ENCODE measurements around the gene LRRIQ1. TPM values are rescaled to one million over a fixed set of nuclear protein-coding genes. Genes with fewer than 3 reads are reported as not detected.

The LRRIQ1 gene
- total RNA-seq, 1 experiment from 2014 or later = 0.40 TPM

DNA sequence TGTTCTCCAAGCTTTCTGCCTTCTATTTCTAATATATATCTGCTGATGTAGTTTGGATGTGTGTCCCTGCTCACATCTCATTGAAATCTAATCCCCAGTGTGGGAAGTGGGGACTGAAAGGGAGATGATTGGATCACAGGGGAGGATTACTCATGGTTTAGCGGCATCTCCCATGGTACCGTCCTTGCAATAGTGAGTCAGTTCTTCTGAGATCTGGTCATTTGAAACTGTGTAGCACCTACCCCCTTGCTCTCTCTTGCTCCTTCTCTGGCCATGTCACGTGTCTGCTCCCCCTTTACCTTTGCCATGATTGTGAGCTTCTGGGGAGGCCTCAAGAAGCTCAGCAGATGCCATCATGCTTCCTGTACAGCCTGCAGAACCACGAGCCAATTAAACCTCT lies 217.7 kb downstream of the LRRIQ1 start:
- H3K36me3 ChIP-seq (ENCODE audit: low read depth, low read length) = no peaks in the 10 kb centered on the region
- H3K27ac ChIP-seq (ENCODE audit: low read length) = no peak overlapping the region
- TF ChIP-seq, protein P1, sequence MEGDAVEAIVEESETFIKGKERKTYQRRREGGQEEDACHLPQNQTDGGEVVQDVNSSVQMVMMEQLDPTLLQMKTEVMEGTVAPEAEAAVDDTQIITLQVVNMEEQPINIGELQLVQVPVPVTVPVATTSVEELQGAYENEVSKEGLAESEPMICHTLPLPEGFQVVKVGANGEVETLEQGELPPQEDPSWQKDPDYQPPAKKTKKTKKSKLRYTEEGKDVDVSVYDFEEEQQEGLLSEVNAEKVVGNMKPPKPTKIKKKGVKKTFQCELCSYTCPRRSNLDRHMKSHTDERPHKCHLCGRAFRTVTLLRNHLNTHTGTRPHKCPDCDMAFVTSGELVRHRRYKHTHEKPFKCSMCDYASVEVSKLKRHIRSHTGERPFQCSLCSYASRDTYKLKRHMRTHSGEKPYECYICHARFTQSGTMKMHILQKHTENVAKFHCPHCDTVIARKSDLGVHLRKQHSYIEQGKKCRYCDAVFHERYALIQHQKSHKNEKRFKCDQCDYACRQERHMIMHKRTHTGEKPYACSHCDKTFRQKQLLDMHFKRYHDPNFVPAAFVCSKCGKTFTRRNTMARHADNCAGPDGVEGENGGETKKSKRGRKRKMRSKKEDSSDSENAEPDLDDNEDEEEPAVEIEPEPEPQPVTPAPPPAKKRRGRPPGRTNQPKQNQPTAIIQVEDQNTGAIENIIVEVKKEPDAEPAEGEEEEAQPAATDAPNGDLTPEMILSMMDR (conservative IDR thresholded peaks at IDR 0.05; ENCODE audit: low read depth, low read length) = no peak
- TF ChIP-seq EZH2 (IDR thresholded peaks at IDR 0.05; ENCODE audit: low read length, unreplicated experiment) (no peak), EZH2phosphoT487 (IDR thresholded peaks at IDR 0.05; ENCODE audit: borderline replicate concordance, low read length) (no peak)
- CTCF ChIA-PET = no interaction called here
- H3K27me3 ChIP-seq (ENCODE audit: low read length) = no peaks in the 10 kb centered on the region
- intact Hi-C loops (cut with micrococcal nuclease) = no loop called here
- H3K4me2 ChIP-seq (ENCODE audit: low read length) = no peak overlapping the region
- no peaks in the 10 kb centered on the region for H4K20me1 ChIP-seq (ENCODE audit: low read length)
- H3K9me2 ChIP-seq (replicated peaks; ENCODE audit: low read length) = no peaks in the 10 kb centered on the region
- no peak overlapping the region for H3K9ac ChIP-seq (ENCODE audit: low read length)
- POLR2A ChIA-PET (ENCODE audit: unreplicated experiment) = no interaction called here
- no peaks in the 10 kb centered on the region for H3K79me2 ChIP-seq (ENCODE audit: low read length)
- H3F3A ChIP-seq (ENCODE audit: low read length, unreplicated experiment) = no peaks in the 10 kb centered on the region
- no peak overlapping the region for H3K4me3 ChIP-seq (ENCODE audit: low read length)
- no peaks in the 10 kb centered on the region for H3K4me1 ChIP-seq (ENCODE audit: insufficient read depth, low read length)
- H3K9me3 ChIP-seq (ENCODE audit: low read length) = no peaks in the 10 kb centered on the region
- no peak overlapping the region for H2AFZ ChIP-seq (ENCODE audit: low read length)
- DNase-seq = peak; percentile 13
- no TSS peak for BruUV-seq (replicated peaks)
- ATAC-seq = no peak

DNA sequence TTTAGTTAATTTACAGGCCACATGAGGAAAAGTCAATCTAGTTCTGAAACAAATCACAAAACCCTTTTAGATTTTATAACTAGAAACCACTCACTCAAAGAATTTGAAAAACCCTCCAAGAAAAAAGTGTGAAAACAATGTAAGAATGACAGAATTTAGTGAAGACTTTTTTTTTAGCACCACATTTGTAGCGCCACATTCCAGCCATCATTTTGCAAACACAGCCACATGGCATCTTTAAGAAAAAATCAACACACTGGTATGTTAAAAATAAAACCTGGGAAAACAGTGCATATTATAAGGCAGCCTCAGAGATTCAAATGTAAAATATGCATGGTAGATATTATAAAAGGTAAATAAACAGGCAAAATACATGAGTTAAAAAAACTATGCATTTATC lies 221.5 kb downstream of the LRRIQ1 start:
- H3K36me3 ChIP-seq (ENCODE audit: low read depth, low read length) = no peaks in the 10 kb centered on the region
- H3K79me2 ChIP-seq (ENCODE audit: low read length) = no peaks in the 10 kb centered on the region
- TF ChIP-seq, protein P1 (conservative IDR thresholded peaks at IDR 0.05; ENCODE audit: low read depth, low read length) = no peak
- no peak for TF ChIP-seq EZH2 (IDR thresholded peaks at IDR 0.05; ENCODE audit: low read length, unreplicated experiment)
- H3K9ac ChIP-seq (ENCODE audit: low read length) = no peak overlapping the region
- POLR2A ChIA-PET (ENCODE audit: unreplicated experiment) = no interaction called here
- no peak for DNase-seq
- no peaks in the 10 kb centered on the region for H3K27me3 ChIP-seq (ENCODE audit: low read length)
- no peak overlapping the region for H2AFZ ChIP-seq (ENCODE audit: low read length)
- no peaks in the 10 kb centered on the region for H3K4me1 ChIP-seq (ENCODE audit: insufficient read depth, low read length)
- BruUV-seq (replicated peaks) = no TSS peak
- no peaks in the 10 kb centered on the region for H3K9me2 ChIP-seq (replicated peaks; ENCODE audit: low read length)
- no peaks in the 10 kb centered on the region for H4K20me1 ChIP-seq (ENCODE audit: low read length)
- ATAC-seq = no peak
- intact Hi-C loops (cut with micrococcal nuclease) = no loop called here
- no peaks in the 10 kb centered on the region for H3K9me3 ChIP-seq (ENCODE audit: low read length)
- CTCF ChIA-PET = no interaction called here
- H3F3A ChIP-seq (ENCODE audit: low read length, unreplicated experiment) = no peaks in the 10 kb centered on the region
- H3K4me3 ChIP-seq (ENCODE audit: low read length) = no peak overlapping the region
- H3K4me2 ChIP-seq (ENCODE audit: low read length) = no peak overlapping the region
- no peak overlapping the region for H3K27ac ChIP-seq (ENCODE audit: low read length)

DNA sequence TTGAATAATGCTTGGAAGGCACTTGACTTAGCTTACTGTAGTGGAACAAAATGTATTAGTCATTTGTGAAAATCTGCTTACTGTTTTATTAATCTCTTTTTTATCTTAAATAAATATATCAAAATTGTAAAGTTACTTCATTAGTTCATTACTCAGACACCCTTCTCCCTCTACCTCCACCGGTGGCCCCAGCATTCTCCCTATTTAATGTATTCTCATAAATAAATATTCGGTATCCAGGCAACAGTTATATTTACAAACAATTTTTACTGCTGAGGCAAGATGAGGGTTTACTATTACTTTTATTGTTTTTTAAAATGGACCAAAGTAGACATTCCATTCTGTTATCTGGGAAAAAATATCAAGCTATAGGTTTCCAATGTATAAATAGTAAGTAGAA lies 224.3 kb downstream of the LRRIQ1 start:
- Histone ChIP-seq H3K27me3 (ENCODE audit: low read length) (0 out of 2 replicates have a peak, but pooled peaks cover 3% of the 10 kb centered on the region), H2AFZ (ENCODE audit: low read length) (no peak overlapping the region), H3K4me1 (ENCODE audit: insufficient read depth, low read length) (no peaks in the 10 kb centered on the region), H3K9me2 (replicated peaks; ENCODE audit: low read length) (no peaks in the 10 kb centered on the region), H3K36me3 (ENCODE audit: low read depth, low read length) (no peaks in the 10 kb centered on the region), H3K27ac (ENCODE audit: low read length) (no peak overlapping the region), H4K20me1 (ENCODE audit: low read length) (no peaks in the 10 kb centered on the region), H3K4me2 (ENCODE audit: low read length) (no peak overlapping the region), H3K4me3 (ENCODE audit: low read length) (no peak overlapping the region), H3K9ac (ENCODE audit: low read length) (no peak overlapping the region), H3K79me2 (ENCODE audit: low read length) (no peaks in the 10 kb centered on the region), H3F3A (ENCODE audit: low read length, unreplicated experiment) (no peaks in the 10 kb centered on the region), H3K9me3 (ENCODE audit: low read length) (no peaks in the 10 kb centered on the region)
- DNase-seq = no peak
- no TSS peak for BruUV-seq (replicated peaks)
- ChIA-PET POLR2A (ENCODE audit: unreplicated experiment) (interaction anchor here (0.6 kb wide), 1 partner anchor 164 kb away, joined by 7 read pairs; no protein-coding TSS in a partner anchor), CTCF (no interaction called here)
- ATAC-seq = no peak; the same call in 1 of the 2 replicates
- intact Hi-C loops (cut with micrococcal nuclease) = no loop called here
- TF ChIP-seq EZH2 (IDR thresholded peaks at IDR 0.05; ENCODE audit: low read length, unreplicated experiment) (no peak), EZH2phosphoT487 (IDR thresholded peaks at IDR 0.05; ENCODE audit: borderline replicate concordance, low read length) (no peak)
- TF ChIP-seq, protein P1 (conservative IDR thresholded peaks at IDR 0.05; ENCODE audit: low read depth, low read length) = no peak
